Measurements from ENCODE around the gene MACROD2. TPM values are rescaled to one million over a fixed set of nuclear protein-coding genes. Genes with fewer than 3 reads are reported as not detected.

MACROD2 gene
- polyA plus RNA-seq, 1 donor from 2014 or later: 23.2 TPM

- no peak overlapping the region for H3K4me2 ChIP-seq (ENCODE audit: low read length)
- H3K79me2 ChIP-seq (replicated peaks; ENCODE audit: insufficient read depth, low read length): no peaks in the 10 kb centered on the region
- no peak overlapping the region for H3K4me3 ChIP-seq (ENCODE audit: low read length)
- H4K20me1 ChIP-seq (ENCODE audit: insufficient read depth): no peaks in the 10 kb centered on the region
- TF ChIP-seq TAF1 (IDR thresholded peaks at IDR 0.05; ENCODE audit: low read depth): no peak
- TF ChIP-seq RAD21 (conservative IDR thresholded peaks at IDR 0.05): no peak
- no peak for TF ChIP-seq SMC3 (conservative IDR thresholded peaks at IDR 0.05; ENCODE audit: poor library complexity)
- TF ChIP-seq REST (IDR thresholded peaks at IDR 0.05; ENCODE audit: borderline replicate concordance): no peak
- no peak for TF ChIP-seq EP300 (conservative IDR thresholded peaks at IDR 0.05; ENCODE audit: poor library complexity, severe bottlenecking)
- TF ChIP-seq EZH2 (IDR thresholded peaks at IDR 0.05; ENCODE audit: borderline replicate concordance, insufficient read depth, low read length, poor library complexity, severe bottlenecking): no peak
- TF ChIP-seq MXI1 (conservative IDR thresholded peaks at IDR 0.05; ENCODE audit: poor library complexity, severe bottlenecking): no peak
- no peaks in the 10 kb centered on the region for H3K36me3 ChIP-seq (ENCODE audit: insufficient read depth, low read length)
- H3K27me3 ChIP-seq (ENCODE audit: insufficient read depth, low read depth, low read length): no peaks in the 10 kb centered on the region
- no peak overlapping the region for H3K9ac ChIP-seq (ENCODE audit: low read length)
- no peaks in the 10 kb centered on the region for H3K9me2 ChIP-seq (ENCODE audit: insufficient read depth, low read length)
- no peaks in the 10 kb centered on the region for H3F3A ChIP-seq (ENCODE audit: insufficient read depth, low read length, poor library complexity, severe bottlenecking)
- H3K9me3 ChIP-seq (ENCODE audit: low read length): no peaks in the 10 kb centered on the region
- no peak overlapping the region for H3K27ac ChIP-seq (ENCODE audit: low read length)
- H2AFZ ChIP-seq (ENCODE audit: low read depth, low read length): no peak overlapping the region
Observed at GRCh38 chr20:14412065-14412681, 416.9 kb downstream of the MACROD2 start.

GRCh38 chr20:14413835-14414234 lies 418.5 kb downstream of the MACROD2 start:
- H3K9me2 ChIP-seq (ENCODE audit: insufficient read depth, low read length): no peaks in the 10 kb centered on the region
- H4K20me1 ChIP-seq (ENCODE audit: insufficient read depth): no peaks in the 10 kb centered on the region
- no peaks in the 10 kb centered on the region for H3K27me3 ChIP-seq (ENCODE audit: insufficient read depth, low read depth, low read length)
- no peak overlapping the region for H3K27ac ChIP-seq (ENCODE audit: low read length)
- H3F3A ChIP-seq (ENCODE audit: insufficient read depth, low read length, poor library complexity, severe bottlenecking): no peaks in the 10 kb centered on the region
- H2AFZ ChIP-seq (ENCODE audit: low read depth, low read length): no peak overlapping the region
- H3K36me3 ChIP-seq (ENCODE audit: insufficient read depth, low read length): no peaks in the 10 kb centered on the region
- no peak for TF ChIP-seq EP300 (conservative IDR thresholded peaks at IDR 0.05; ENCODE audit: poor library complexity, severe bottlenecking)
- TF ChIP-seq MXI1 (conservative IDR thresholded peaks at IDR 0.05; ENCODE audit: poor library complexity, severe bottlenecking): no peak
- no peak for TF ChIP-seq RAD21 (conservative IDR thresholded peaks at IDR 0.05)
- no peak for TF ChIP-seq SMC3 (conservative IDR thresholded peaks at IDR 0.05; ENCODE audit: poor library complexity)
- no peak for TF ChIP-seq CTCF (IDR thresholded peaks at IDR 0.05; ENCODE audit: poor library complexity, severe bottlenecking)
- no peak for TF ChIP-seq POLR2AphosphoS5 (IDR thresholded peaks at IDR 0.05)
- no peak for TF ChIP-seq EZH2 (IDR thresholded peaks at IDR 0.05; ENCODE audit: borderline replicate concordance, insufficient read depth, low read length, poor library complexity, severe bottlenecking)
- TF ChIP-seq REST (IDR thresholded peaks at IDR 0.05; ENCODE audit: borderline replicate concordance): no peak
- no peak for TF ChIP-seq TAF1 (IDR thresholded peaks at IDR 0.05; ENCODE audit: low read depth)
- no peaks in the 10 kb centered on the region for H3K79me2 ChIP-seq (replicated peaks; ENCODE audit: insufficient read depth, low read length)
- H3K9me3 ChIP-seq (ENCODE audit: low read length): no peaks in the 10 kb centered on the region
- no peak overlapping the region for H3K9ac ChIP-seq (ENCODE audit: low read length)
- no peak overlapping the region for H3K4me3 ChIP-seq (ENCODE audit: low read length)
- no peak overlapping the region for H3K4me2 ChIP-seq (ENCODE audit: low read length)
